ENCODE results near the gene MXI1.
"Not testable (repeated sequence)": the region's sequence is repeated elsewhere in the genome, so short reads cannot be mapped to it uniquely, and the experiment has no call there.

Gene MXI1

DNA sequence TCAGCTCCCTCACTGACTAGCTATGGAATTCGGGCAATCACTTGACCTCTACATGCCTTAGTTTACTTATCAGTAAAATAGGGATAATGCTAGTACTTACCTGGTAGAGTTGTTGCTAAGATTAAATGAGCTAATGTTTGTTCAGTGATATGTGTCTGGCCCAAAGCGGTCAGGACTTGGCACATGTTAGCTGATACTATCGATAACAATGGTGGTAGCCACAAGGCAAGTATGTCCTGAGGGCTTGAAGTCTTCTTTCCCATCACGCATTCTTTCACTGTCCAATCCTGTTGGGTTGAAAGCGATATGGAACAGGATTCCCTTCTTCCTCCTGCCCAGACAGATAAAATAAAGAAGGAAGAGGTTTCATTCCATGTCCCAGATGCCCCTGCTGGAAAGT, 25.5 kb upstream of the MXI1 start:
- no peak for DNase-seq (ENCODE audit: low read depth)

DNA sequence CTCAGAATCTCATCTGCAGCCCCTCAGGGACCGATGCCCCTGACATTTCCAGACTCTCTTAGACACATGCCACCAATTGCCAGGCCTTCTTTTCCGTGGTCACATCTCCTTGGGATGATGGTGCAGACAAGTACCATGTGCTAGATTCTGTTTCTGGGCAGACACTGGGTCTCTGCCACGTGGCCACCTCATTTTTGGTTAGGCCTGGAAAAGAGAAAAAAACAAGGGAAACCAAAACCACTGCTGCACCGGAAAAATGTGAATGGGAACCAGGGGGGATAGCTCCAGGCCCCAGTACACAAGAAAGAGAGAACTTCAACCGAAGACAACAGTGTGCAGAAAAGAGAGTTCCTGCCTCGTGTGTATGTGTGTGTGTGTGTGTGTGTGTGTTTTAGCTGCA, 23.0 kb upstream of the MXI1 start:
- no peak for DNase-seq (ENCODE audit: low read depth)

DNA sequence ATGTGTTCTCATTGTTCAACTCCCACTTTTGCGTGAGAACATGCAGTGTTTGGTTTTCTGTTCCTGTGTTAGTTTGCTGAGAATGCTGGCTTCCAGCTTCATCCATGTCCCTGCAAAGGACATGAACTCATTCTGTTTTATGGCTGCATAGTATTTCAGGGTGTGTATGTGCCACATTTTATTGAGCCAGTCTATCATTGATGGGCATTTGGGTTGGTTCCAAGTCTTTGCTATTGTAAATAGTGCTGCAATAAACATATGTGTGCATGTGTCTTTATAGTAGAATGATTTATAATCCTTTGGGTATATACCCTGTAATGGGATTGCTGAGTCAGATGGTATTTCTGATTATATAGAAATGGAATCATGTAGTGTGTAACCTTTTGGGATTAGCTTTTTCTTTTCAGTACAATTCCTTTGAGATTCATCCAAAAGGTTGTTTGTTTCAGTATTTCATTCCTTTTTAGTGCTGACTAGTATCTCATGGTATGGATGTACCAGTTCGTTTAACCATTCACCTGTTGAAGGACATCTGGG, 21.7 kb upstream of the MXI1 start:
- DNase-seq (ENCODE audit: low read depth), result not testable (repeated sequence)

DNA sequence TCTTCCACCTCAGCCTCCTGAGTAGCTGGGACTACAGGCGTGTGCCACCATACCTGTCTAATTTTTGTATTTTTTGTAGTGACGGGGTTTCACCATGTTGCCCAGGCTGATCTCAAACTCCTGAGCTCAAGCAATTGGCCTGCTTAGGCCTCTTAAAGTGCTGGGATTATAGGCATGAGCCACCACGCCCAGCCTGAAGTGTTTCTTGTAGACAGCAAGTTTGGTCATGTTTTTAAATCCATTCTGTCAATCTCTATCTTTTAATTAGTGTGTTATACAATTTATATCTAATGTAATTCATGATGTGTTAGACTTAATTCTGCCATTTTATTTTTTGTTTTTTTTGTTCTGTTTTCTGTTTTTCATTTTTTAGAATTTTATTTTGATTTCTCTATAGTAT, 17.2 kb upstream of the MXI1 start:
- no peak for DNase-seq (ENCODE audit: low read depth)

DNA sequence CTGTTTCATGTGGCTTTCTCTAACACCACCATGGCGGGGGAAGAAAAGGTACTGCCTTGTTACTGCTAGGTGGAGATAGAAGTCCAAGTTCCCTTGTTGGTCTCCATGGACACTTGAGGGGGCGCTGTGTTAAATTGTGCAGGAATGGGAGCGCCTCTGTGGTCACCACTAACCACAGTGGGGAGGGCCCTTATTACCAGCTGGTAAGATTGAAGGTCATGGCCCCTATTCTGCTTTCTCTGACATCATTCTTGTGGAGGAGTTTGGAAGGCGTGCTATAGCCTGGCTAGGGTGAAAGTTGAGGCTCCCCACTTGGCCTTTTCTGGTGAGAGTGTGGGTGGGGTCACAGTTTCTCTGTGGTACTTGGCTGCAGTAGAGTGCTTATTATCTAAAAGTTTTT, 14.9 kb upstream of the MXI1 start:
- DNase-seq (ENCODE audit: low read depth), result no peak

DNA sequence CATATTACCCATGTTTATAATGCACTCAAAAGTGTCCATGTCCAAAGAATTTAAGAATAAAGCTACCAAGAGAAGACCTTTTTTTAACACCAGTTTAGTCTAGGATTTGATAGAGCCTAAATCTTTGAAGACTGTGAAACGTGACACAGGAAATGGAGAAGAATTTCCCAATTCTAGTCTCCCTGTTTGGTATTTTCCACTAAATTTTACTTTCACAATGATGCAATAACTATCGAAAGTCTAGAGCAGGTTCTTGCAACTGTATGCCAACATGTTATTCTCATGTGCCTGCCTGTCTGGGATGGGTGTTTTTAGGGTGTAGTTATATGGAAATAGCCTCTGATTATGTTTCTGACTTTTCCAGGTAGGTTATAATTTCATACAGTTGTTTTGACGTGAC, 6.9 kb upstream of the MXI1 start:
- no peak for DNase-seq (ENCODE audit: low read depth)

DNA sequence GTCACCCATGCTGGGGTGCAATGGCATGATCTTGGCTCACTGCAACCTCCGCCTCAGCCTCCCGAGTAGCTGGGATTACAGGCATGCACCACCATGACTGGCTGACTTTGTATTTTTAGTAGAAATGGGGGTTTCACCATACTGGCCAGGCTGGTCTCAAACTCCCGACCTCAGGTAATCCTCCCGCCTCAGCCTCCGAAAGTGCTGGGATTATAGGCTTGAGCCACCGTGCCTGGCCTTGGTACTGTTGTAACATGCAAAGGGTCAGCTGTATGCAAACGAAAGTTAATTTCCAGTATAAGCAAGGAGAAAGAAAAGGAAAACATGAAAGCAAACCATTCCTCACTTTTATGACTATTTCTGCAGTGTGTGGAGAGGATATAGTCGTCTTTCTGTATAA, 6.4 kb upstream of the MXI1 start:
- not testable (repeated sequence) for DNase-seq (ENCODE audit: low read depth)

DNA sequence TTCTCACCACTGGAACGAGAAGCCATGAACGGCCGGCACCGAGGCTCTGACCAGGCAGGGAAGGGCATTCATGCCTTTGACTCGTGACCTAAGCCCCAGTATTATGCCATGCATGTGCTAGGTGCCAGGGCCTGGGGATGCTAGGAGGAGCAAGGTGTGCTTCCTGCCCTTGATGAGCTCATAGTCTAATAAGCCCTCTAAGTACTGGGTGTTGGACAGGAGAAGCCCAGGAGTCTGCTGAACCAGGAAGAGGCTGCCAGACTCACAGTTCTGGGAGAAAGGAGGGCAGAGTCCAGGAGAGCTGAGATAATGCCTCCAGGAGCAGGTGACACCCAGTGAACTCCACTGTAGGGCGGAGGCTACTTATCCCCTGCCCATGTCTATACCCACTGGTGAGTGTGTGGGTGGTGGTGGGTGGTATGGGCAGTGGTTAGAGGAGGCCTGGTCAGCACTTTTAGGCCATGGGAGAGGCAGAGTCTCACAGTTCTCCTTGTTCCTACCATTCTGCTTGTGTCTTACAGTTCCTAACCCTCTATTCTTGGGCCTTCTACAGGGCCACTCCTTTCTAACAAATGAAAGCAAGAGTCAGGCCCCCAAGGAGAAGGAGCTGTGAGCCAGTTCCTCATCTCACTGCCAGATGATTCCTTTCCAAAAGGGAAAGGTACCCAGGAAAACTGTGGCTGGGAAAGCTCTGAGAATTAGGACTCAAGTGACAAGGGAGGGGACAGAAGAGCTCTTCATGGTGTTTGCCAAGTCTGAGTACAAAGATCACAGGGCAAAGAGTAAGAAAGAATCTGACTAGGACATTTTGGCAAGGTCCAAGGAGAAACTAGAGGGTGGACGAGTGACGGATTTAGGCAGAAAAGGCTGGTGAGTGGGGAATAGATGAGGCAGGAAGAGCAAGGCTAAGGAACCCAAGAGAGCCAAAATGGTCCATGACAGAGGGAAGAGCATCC, 3.6 kb upstream of the MXI1 start:
- DNase-seq (ENCODE audit: low read depth), result no peak

DNA sequence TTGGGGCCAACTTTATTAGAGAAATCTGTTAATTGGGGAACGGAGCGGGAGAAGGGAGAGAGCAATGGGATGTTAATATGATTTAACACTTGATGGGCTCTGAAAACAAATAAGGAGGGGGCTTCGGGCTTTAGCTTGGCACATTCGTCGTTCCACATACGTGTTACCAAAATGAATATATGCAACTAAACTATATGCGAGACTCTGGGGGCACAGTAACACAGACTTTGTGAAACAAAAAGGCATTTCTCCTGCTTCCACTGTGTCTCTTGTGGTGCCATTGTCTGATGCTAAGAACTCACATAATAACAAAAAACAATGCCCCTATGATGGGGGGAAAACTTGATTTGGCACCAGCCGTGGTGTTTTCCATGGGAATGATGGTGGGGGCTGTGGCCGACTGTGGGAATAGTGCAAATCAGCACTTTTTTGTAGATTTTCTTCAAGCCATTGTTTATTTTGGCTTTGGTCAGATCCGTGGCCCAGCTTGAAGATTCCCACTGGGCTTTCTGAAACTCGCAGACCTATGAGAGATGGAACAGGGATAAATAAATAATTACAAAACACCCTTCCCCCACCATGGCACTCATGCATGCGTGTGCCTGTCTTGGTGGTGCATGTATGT, 2.2 kb upstream of the MXI1 start:
- DNase-seq (ENCODE audit: low read depth), result no peak

DNA sequence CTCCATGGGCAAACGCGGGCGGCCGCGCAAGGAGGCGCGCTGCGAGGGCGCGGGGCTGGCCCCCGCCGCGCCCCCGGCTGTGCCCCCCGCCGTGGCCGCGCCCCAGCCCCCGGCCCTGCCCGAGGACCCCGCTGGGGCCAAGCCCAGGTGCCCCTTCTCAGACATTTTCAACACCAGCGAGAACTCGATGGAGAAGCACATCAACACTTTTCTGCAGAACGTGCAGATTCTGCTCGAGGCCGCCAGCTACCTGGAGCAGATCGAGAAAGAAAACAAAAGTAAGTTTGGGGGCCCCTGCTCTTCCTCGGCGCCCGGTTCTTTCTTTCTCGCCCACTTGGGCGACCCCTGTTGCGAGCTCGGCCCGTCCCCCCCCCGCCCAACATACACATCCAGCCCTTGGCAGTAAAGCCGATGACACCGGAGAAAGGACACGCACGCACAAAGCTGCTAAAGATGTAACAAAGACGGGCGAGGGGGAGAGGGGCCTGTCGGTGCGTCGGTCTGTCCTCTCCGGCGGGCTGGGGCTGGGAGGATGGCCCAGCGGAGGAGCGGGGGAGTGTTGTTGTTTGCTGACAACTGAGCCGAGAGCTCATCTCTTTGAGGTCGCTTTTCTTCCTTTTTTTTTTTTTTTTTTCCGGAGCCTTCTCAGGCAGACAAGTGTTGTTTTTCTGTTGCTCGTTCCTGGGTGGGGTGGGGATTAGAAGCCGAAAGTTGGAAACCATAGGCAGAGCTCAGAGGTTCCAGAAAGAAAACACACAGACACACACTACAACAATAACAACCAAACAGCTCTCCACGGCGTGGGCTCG, 604 bp downstream of the MXI1 start:
- DNase-seq (ENCODE audit: low read depth), result peak; percentile 30

DNA sequence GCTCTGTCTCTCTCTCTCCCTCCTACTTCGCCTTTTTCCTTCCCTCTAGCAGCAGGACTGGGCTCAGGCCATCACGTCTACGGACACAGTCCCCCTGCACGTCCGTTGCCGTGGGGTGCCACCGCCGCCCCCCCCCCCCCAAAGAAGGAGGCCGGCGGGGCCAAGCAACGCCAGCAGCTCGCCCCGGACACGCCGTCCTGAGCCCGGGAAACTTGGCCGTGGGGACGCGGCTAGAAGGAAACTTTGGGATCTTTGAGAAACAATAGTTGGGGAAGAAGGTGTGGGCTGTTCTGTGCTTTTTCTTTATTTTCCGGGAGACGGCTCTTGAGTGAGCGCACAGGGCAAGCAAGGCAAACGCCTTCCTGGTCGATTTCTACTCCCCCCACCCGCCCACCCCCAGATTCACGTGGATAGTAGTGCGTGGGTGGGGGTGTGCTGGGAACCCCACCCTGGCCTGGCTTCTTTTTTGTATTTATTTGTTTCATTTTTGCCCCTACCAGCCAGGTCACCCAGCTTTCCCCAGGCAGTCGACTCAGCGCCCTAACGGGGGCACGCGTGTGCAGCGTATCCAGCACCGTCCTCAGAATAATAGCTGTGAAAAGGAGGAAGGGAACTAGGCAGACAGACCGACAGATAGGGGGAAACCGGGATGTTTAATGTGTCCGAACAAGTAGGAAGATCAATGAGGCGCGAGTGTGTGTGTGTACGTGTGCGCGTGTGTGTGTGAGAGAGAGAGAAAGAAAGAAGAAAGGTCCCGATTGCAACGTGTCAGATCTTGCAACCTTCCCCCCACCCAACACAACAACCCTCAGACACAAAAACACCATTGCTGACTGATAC, 1.4 kb downstream of the MXI1 start:
- DNase-seq (ENCODE audit: low read depth), result peak; percentile 18

DNA sequence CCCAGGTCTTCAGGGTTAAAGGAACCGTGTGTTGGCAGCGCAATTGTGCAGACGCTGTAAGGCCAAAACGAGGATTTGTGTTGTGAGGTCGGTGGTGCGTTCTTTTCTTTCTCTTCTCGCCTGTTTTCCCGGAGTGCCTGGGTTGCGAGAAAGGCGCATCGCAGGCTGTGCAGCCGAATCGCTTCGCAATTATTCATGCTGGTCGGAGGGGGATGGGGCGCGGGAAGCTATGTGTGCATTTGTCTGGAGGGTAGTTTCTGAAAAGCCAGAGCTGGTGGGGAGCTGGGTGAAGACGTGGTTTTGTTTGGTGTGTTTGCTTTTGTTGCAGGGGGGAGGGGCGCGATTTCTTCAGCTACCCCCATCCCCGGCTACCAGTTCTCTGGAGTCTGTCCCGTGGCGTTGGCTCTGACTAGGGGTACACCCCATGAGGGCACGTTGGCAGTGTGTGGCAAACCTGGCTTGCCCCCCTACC, 2.1 kb downstream of the MXI1 start:
- peak; percentile 63 for DNase-seq (ENCODE audit: low read depth)

DNA sequence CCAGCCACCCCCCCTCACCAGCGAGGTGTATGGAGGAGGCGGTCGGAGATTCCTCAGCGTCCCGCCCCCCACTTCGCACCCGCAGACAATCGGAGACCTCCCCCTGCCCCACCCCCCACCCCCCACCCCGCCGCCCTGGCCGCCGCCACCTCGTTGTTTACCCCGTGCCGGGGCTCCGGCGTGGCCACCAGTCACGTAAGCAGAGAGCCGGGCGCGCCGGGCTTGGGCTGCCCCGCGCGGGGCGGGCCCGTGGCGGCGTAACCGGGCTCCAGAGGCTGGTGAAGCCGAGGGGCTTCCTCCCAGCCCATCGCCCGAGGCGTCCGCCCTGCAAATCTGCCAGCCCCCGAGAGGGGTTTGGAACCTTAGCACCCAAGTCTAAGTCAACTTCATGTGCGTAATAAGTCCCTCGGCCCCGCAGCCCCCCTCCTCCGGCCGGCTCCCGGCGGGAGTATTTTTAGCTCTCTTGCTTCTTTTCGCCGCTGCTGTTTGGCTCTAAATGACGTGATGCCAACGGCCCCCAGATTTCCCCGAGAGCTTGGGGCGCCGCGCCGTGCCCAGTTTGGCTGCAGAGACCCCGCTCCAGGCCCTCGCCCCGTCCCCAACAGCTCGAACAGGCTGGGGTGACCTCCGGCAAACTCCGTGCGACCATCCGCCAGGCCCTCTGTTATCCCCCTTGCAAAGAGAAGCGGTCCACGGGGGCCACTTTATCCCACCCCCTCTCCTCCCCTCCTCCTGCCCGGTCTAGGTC, 2.7 kb downstream of the MXI1 start:
- peak; percentile 61 for DNase-seq (ENCODE audit: low read depth)

DNA sequence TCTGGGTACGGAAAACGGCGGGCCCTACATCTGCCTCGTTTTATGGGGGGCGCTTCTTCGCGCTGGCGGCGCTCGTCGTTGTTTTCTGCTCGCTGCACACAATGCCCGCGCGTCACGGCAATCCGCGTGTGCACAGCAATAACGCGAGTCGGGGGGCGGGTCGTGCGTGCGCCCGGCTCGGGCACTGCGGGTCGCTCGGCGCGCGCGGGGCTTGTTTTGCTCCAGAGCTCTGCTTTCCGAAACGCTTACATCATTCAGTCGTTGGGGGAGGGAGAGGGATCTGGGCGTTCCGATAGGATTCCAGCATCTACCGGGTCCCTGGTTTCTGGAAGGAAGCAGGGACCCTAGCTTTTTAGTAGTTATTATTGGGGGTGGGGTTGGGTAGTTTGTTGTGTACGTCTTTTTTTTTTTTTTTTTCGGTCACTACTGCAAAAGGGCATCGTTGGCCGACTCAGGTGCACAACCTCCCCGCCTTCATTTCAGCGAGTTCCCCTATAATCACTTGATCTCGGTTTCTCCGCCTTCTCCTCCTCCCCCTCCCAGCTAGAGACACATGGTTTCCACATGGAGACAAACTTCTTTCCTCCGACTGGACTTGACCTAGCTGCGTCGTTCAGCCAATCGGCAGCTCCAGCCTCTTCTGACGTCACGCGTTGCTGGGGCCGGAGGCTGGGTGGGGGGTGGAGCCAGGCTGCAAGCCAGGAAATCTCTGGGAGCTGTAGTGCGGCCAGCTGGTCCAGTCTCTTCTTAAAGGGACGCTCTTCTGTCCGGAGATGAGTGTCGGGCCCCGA, 3.5 kb downstream of the MXI1 start:
- peak; percentile 84 for DNase-seq (ENCODE audit: low read depth)

DNA sequence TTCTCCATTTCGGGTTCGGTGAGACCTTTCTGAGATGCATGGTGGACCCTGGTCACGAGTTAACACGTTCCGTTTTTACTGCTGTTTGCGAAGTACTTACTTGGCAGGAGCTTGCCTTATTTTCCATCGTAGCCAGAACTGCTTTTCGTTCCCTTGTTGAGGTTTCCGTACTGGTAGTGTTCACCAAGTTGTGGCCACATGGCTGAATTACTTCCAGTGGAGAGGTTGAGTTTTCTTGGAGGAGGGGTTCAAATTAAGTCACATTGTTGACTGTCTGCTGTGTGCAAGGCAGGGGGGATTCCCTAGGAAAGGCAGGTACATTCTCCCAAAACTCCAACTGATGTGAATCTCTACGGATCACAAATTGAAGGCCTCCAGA, 4.0 kb downstream of the MXI1 start:
- DNase-seq (ENCODE audit: low read depth), result no peak

DNA sequence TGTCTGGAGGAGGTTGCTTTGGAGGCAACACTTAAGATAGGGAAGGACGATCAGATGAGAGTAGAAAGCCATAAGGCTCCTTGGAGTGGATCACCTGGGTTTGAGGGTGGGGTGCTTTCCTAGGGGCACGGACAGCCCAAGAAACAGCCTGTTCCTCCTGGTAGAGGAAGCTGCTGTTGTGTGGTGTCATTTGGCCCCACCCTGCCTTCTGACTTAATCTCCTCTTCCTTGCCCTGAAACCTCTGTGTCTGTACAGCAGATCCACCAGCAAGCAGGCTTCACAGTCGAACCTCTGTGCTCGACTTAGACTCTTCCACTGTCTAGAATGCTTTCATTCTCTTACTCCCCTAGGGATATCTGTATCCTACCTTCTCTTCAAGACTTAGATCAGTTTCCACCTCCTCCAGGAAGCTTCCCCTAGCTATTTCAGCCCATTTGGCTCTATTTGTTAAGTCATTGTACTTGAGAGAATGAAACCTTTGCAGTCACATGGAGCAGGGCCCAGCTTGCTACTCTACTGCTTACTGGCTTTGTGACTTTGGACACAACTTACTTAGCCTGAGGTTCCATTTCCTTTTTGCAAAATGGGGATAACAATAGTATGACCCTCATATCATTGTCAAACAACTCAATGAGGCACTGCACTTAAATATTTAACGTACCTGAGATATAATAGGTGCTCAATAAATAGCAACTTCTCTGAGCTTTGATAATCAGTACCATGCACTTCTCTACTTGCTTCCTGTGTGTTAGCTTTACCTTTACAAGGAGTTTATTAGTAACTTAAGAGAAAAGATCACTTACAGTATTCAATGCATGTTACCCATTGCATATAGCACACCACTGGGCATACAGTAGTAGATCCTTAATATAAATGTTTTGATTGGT, 5.0 kb downstream of the MXI1 start:
- DNase-seq (ENCODE audit: low read depth), result peak; percentile 28

DNA sequence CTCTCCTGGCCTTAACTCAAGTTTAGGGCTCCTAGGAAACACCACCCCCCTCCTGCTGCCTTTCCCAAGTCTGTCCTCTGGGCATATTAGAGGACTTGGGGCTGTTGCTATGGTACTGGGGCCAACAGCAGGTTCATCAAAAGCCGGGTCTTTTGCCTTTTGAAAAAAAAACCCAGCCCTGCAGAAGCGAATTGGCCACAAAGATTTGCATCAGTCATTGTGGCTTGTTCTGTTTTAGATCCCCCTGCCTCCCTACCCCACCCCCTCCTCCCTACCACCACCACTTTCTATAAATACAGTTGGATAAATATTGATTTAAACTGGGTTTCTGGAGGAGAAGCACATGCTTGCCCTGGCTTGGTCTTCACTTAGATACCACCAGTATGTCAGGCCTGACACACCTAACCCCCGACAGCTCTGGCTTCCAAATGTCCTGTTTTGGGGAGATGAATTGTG, 7.0 kb downstream of the MXI1 start:
- no peak for DNase-seq (ENCODE audit: low read depth)

DNA sequence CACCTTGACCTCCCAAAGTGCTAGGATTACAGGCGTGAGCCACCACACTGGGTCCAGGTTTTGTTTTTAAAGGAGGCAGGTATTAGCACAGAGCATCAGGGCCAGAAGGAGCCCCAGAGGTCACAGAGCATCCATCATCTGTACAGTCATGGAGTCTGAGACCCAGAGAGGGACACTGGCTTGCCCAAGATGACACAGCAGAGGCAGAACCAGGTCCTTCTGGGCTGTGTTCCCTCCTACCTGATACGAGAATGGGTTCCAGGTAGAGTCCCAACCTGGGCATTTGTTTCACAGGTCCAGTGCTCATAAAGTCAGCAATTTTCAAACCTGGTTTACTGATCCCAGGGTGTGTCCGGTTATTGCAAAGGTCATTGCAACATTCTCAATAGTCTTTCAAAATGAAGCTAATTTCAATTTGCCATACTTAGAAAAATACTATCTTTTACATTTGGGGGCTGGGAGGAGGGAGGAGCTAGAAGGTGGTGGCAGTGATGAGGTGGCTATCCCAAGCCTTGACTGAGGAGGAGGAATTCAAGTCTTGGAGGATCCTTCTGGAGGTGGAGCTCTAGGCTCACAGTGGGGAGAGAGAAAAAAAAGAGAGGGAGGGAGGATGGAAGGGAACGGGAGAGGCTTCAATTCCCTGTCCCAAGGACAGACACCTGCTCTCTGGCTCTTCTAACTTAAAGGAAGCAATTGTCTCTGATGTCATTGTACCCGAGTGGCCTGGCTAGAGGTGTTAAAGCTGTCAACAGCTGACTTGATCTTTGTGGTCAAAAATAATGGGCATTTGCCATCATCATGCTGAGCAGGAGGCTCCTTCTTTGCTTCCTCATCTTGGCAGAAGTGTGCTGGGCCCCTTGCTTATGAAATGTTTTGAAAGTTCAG, 8.1 kb downstream of the MXI1 start:
- no peak for DNase-seq (ENCODE audit: low read depth)
